HEK293T (cell line): Measurements from ENCODE around the gene DOLPP1.

Experiments
- BHLHE40 ChIP-seq: fragments of 450-650 bp; IDR thresholded peaks from 2 replicates; pipeline ENCODE4 v1.6.1; 2016; ENCODE audit warnings: mild to moderate bottlenecking, moderate library complexity, borderline replicate concordance
- ELF4 ChIP-seq: fragments of 450-650 bp; IDR thresholded peaks from 2 replicates; pipeline ENCODE4 v1.6.1; 2017; ENCODE audit warnings: antibody characterized with exemption
- FOXA1 ChIP-seq: fragments of 450-650 bp; IDR thresholded peaks from 2 replicates; pipeline ENCODE4 v1.6.1; 2016; ENCODE audit warnings: mild to moderate bottlenecking
- FOXK2 ChIP-seq: fragments of 450-650 bp; IDR thresholded peaks from 2 replicates; pipeline ENCODE4 v1.6.1; 2016; ENCODE audit warnings: mild to moderate bottlenecking
- FOXM1 ChIP-seq: fragments of 450-650 bp; IDR thresholded peaks from 2 replicates; pipeline ENCODE4 v1.6.1; 2017; ENCODE audit warnings: mild to moderate bottlenecking, borderline replicate concordance
- HDGF ChIP-seq: fragments of 450-650 bp; IDR thresholded peaks from 2 replicates; pipeline ENCODE4 v1.6.1; 2017; ENCODE audit warnings: antibody characterized with exemption, borderline replicate concordance
- NFRKB ChIP-seq: fragments of 450-650 bp; IDR thresholded peaks from 2 replicates; pipeline ENCODE4 v1.6.1; 2016; ENCODE audit warnings: mild to moderate bottlenecking, moderate library complexity
- SP1 ChIP-seq: fragments of 450-650 bp; IDR thresholded peaks from 2 replicates; pipeline ENCODE4 v1.6.1; 2017
- SUZ12 ChIP-seq: fragments of 450-650 bp; IDR thresholded peaks from 2 replicates; pipeline ENCODE4 v1.6.1; 2016; ENCODE audit warnings: mild to moderate bottlenecking
- TF ChIP-seq, protein P1 (sequence below): fragments of 450-650 bp; IDR thresholded peaks from 2 replicates; pipeline ENCODE4 v1.6.1; 2016

DNA sequence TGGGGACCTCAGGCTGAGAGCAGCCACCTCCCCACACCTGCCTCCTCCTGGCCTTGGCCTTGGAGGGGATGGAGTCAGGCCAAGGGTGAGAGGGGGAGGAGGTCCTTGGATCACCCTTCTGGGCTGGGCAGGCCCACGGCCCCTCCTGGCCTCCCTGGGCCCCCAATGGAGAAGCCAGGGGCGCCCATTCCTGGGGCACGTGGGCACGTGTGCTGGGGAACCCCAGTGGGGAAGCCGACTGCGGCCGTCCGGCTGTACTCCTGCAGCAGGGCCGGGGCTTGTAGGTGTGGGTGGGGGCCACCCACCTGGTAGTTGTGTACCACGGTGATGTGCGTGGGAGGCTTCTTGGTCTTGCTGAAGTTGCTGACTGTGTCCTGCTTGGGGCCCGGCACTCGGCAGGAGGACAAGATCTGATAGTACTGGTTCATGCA lies 21.2 kb downstream of the DOLPP1 start:
- TF ChIP-seq FOXK2 (no peak), ELF4 (no peak), NFRKB (no peak), SUZ12 (no peak), FOXM1 (no peak), SP1 (no peak), HDGF (no peak), BHLHE40 (no peak), FOXA1 (no peak)
- TF ChIP-seq, protein P1, sequence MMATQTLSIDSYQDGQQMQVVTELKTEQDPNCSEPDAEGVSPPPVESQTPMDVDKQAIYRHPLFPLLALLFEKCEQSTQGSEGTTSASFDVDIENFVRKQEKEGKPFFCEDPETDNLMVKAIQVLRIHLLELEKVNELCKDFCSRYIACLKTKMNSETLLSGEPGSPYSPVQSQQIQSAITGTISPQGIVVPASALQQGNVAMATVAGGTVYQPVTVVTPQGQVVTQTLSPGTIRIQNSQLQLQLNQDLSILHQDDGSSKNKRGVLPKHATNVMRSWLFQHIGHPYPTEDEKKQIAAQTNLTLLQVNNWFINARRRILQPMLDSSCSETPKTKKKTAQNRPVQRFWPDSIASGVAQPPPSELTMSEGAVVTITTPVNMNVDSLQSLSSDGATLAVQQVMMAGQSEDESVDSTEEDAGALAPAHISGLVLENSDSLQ = no peak
